ENCODE measurements around the gene RANBP17. TPM values are rescaled to one million over a fixed set of nuclear protein-coding genes. Genes with fewer than 3 reads are reported as not detected.

RANBP17 gene
- total RNA-seq, 2 experiments from 2014 or later, result not detected

DNA sequence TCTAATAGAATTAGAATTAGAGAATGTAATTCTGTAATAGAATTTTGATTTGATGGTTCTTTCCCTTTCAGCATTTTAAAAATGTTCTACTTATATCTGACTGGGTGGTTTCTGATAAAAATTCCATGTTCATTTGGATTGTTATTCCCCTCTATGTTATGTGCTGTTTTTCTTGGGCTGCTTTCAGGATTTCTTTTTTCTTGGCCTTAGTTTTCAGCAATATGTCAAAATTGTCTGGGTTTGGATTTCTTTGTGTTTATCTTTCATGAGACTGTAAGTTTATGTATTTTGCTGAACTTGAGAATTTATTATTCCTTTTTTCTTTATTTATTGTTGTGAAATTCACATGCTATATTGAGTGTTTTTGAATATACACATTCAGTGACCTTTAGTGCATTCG, 189.1 kb downstream of the RANBP17 start:
- H3K4me3 Mint-ChIP-seq, result no peak overlapping the region
- Histone ChIP-seq H3K27ac (ENCODE audit: low read depth in 1 of 2, low read length in 2 of 2) (no peak overlapping the region), H3K36me3 (ENCODE audit: insufficient read depth, low read length) (no peaks in the 10 kb centered on the region), H3K27me3 (ENCODE audit: control insufficient read depth in 1 of 2, insufficient read depth in 2 of 2, low read length in 2 of 2) (no peaks in the 10 kb centered on the region), H3K4me3 (ENCODE audit: low read length) (no peak overlapping the region), H3K9me3 (ENCODE audit: control insufficient read depth in 1 of 2, insufficient read depth in 1 of 2, low read length in 2 of 2) (peaks cover 0 to 4% of the 10 kb centered on the region in 2 experiments), H3K4me1 (ENCODE audit: insufficient read depth, low read length) (no peaks in the 10 kb centered on the region)
- H3K4me1 Mint-ChIP-seq (ENCODE audit: low read depth), result no peaks in the 10 kb centered on the region
- ChIA-PET CTCF (no interaction called here), POLR2A (no interaction called here)
- H3K36me3 Mint-ChIP-seq (ENCODE audit: low read depth), result no peaks in the 10 kb centered on the region
- no peaks in the 10 kb centered on the region for H3K27me3 Mint-ChIP-seq
- TF ChIP-seq, protein P1, sequence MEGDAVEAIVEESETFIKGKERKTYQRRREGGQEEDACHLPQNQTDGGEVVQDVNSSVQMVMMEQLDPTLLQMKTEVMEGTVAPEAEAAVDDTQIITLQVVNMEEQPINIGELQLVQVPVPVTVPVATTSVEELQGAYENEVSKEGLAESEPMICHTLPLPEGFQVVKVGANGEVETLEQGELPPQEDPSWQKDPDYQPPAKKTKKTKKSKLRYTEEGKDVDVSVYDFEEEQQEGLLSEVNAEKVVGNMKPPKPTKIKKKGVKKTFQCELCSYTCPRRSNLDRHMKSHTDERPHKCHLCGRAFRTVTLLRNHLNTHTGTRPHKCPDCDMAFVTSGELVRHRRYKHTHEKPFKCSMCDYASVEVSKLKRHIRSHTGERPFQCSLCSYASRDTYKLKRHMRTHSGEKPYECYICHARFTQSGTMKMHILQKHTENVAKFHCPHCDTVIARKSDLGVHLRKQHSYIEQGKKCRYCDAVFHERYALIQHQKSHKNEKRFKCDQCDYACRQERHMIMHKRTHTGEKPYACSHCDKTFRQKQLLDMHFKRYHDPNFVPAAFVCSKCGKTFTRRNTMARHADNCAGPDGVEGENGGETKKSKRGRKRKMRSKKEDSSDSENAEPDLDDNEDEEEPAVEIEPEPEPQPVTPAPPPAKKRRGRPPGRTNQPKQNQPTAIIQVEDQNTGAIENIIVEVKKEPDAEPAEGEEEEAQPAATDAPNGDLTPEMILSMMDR (IDR thresholded peaks at IDR 0.05), result no peak
- peaks cover 3% of the 10 kb centered on the region for H3K9me3 Mint-ChIP-seq
- intact Hi-C loops (cut with DNase I, micrococcal nuclease), result no loop called here
- DNase-seq, result no peak
- ATAC-seq (ENCODE audit: poor library complexity), result no peak
- H3K27ac Mint-ChIP-seq, result no peak overlapping the region

- ChIA-PET POLR2A (interaction anchor here (0.7 kb wide), 1 partner anchor 73 kb away, joined by 6 read pairs; no protein-coding TSS in a partner anchor), CTCF (no interaction called here)
- Histone ChIP-seq H3K9me3 (ENCODE audit: control insufficient read depth in 1 of 2, insufficient read depth in 1 of 2, low read length in 2 of 2) (peaks cover 0 to 4% of the 10 kb centered on the region in 2 experiments), H3K36me3 (ENCODE audit: insufficient read depth, low read length) (no peaks in the 10 kb centered on the region), H3K27me3 (ENCODE audit: control insufficient read depth in 1 of 2, insufficient read depth in 2 of 2, low read length in 2 of 2) (no peaks in the 10 kb centered on the region), H3K27ac (ENCODE audit: low read depth in 1 of 2, low read length in 2 of 2) (no peak overlapping the region), H3K4me3 (ENCODE audit: low read length) (no peak overlapping the region), H3K4me1 (ENCODE audit: insufficient read depth, low read length) (no peaks in the 10 kb centered on the region)
- no peak overlapping the region for H3K4me3 Mint-ChIP-seq
- H3K36me3 Mint-ChIP-seq (ENCODE audit: low read depth), result no peaks in the 10 kb centered on the region
- no peak for ATAC-seq (ENCODE audit: poor library complexity)
- H3K27ac Mint-ChIP-seq, result no peak overlapping the region
- H3K9me3 Mint-ChIP-seq, result peaks cover 13% of the 10 kb centered on the region
- TF ChIP-seq, protein P1 (IDR thresholded peaks at IDR 0.05), result no peak
- no peak for DNase-seq
- intact Hi-C loops (cut with DNase I, micrococcal nuclease), result no loop called here
- no peaks in the 10 kb centered on the region for H3K27me3 Mint-ChIP-seq
- no peaks in the 10 kb centered on the region for H3K4me1 Mint-ChIP-seq (ENCODE audit: low read depth)
Observed at GRCh38 chr5:171055875-171056454, 194.1 kb downstream of the RANBP17 start.

GRCh38 chr5:171067540-171068130, 205.8 kb downstream of the RANBP17 start:
- H3K4me1 Mint-ChIP-seq (ENCODE audit: low read depth), result no peaks in the 10 kb centered on the region
- TF ChIP-seq, protein P1 (IDR thresholded peaks at IDR 0.05), result no peak
- no peak for DNase-seq
- Histone ChIP-seq H3K4me1 (ENCODE audit: insufficient read depth, low read length) (no peaks in the 10 kb centered on the region), H3K9me3 (ENCODE audit: control insufficient read depth in 1 of 2, insufficient read depth in 1 of 2, low read length in 2 of 2) (peaks cover 0 to 26% of the 10 kb centered on the region in 2 experiments), H3K4me3 (ENCODE audit: low read length) (no peak overlapping the region), H3K36me3 (ENCODE audit: insufficient read depth, low read length) (no peaks in the 10 kb centered on the region), H3K27ac (ENCODE audit: low read depth in 1 of 2, low read length in 2 of 2) (no peak overlapping the region), H3K27me3 (ENCODE audit: control insufficient read depth in 1 of 2, insufficient read depth in 2 of 2, low read length in 2 of 2) (no peaks in the 10 kb centered on the region)
- POLR2A ChIA-PET, result no interaction called here
- H3K27me3 Mint-ChIP-seq, result no peaks in the 10 kb centered on the region
- H3K36me3 Mint-ChIP-seq (ENCODE audit: low read depth), result peaks cover 4% of the 10 kb centered on the region
- peaks cover 11% of the 10 kb centered on the region for H3K9me3 Mint-ChIP-seq
- ATAC-seq (ENCODE audit: poor library complexity), result no peak
- CTCF ChIA-PET, result no interaction called here
- H3K4me3 Mint-ChIP-seq, result no peak overlapping the region
- H3K27ac Mint-ChIP-seq, result no peak overlapping the region
- intact Hi-C loops (cut with DNase I, micrococcal nuclease), result no loop called here

Measured in CD4-positive, alpha-beta T cell (primary cell).